Measurements from ENCODE around the gene IMPG2.

IMPG2 gene

DNA sequence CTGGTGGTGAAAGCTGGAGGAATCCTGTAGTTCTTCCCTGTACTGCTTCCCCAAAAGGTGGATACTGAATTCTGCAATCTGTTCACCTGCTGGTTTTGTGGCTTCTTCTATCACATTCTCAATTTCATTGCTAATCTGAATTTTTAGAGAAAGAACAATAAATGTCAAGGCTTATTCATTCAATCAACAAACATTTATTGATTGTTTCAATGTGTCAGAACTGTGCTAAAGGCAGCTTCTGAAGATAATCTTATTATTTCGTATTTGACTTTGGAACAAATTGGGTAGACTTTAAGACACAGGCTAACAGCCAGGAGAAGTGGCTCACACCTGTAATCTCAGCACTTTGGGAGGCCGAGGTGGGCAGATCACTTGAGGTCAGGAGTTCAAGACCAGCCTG, 46.8 kb downstream of the IMPG2 start:
- no peak for DNase-seq (ENCODE audit: low read depth in 2 of 2)

- DNase-seq (ENCODE audit: low read depth in 2 of 2), result no peak
These were observed 47.2 kb downstream of the IMPG2 start for GRCh38 chr3:101273156-101273555.

- DNase-seq (ENCODE audit: low read depth in 2 of 2), result no peak
These were observed 48.6 kb downstream of the IMPG2 start for GRCh38 chr3:101271728-101272127.

DNA sequence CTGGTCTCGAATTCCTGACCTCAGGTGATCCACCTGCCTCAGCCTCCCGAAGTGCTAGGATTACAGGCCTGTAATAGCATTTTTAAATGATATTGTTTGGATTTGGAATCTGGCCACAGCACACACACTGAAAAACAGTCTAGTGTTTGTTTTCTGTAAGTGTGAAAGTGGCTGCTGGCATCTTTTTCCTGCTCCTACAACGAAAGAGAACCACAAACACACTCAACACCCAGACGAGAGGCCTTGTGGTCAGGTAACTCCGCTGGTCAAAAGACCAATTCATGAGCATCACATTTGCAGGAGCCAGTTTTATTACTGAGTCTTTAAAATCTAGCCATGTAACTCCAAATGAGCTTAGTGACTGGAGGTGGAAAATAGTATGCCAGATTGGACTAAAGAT, 50.2 kb downstream of the IMPG2 start:
- no peak for DNase-seq (ENCODE audit: low read depth in 2 of 2)

DNA sequence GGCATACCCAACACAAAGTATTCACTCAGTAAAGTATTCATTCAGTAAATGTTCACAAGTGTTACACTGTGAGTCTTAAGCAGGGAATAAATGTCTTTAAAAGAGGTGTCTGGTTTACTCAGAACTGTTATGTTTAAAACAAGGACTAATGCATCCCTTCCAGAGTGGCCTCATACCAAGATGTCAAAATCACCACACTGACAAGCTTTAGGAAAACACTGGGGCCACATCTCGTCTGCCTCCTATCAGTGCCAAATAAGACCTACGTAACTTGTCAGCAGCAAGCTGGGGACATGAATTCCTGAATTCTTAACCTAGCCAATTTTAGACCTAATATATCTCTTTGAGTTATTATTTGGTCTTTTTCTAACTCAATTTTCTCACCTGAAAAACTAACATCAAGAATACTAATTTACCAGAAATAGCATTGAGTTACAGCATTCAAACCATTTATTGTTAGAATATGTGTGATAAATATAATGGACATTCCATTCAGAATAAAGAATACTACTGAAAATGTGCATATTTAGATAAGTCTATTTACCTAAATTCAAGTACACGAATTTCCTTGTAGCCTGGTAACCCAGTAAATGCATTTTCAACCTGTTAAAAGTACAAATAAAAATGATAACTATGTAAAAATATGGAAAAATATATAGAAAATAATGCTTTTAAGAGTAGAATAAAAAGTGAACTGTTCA, 51.3 kb downstream of the IMPG2 start:
- DNase-seq (ENCODE audit: low read depth in 2 of 2), result no peak

DNA sequence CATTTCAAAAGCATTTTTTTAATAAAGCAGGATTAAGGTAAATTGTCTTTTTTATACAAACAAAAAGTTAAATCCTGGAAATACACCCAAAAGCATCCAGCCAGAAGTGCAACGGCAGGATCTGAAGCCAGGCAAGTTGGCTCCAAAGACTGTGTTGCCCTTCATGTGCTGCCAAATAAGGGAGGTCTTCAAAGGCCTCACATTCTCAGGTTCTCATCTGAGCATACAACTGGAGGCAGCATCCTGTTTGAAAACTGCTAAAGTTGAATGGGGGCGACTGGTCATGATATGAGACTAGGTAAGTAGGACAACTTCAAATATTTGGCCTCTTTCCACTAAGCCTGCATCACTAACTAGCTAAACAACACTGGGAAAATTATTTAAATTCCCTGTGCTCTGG, 52.2 kb downstream of the IMPG2 start:
- no peak for DNase-seq (ENCODE audit: low read depth in 2 of 2)

GRCh38 chr3:101266566-101266965, 53.8 kb downstream of the IMPG2 start:
- DNase-seq (ENCODE audit: low read depth in 2 of 2), result no peak

DNA sequence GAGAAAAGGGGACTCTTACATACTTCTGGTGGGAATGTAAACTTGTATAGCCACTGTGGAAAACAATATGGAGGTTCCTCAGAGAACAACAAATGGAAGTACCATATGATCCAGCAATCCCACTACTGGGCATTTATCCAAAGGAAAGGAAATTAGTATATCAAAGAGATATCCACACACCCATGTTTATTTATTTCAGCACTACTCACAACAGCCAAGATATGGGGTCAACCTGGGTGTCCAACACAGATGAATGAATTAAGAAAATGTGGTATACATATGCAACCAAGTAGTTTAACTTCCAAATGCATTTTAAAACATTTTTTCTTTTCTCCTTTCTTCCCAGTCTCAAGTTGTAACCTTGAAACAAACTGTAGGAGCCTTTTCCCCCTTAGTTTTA, 54.3 kb downstream of the IMPG2 start:
- DNase-seq (ENCODE audit: low read depth in 2 of 2), result no peak

DNA sequence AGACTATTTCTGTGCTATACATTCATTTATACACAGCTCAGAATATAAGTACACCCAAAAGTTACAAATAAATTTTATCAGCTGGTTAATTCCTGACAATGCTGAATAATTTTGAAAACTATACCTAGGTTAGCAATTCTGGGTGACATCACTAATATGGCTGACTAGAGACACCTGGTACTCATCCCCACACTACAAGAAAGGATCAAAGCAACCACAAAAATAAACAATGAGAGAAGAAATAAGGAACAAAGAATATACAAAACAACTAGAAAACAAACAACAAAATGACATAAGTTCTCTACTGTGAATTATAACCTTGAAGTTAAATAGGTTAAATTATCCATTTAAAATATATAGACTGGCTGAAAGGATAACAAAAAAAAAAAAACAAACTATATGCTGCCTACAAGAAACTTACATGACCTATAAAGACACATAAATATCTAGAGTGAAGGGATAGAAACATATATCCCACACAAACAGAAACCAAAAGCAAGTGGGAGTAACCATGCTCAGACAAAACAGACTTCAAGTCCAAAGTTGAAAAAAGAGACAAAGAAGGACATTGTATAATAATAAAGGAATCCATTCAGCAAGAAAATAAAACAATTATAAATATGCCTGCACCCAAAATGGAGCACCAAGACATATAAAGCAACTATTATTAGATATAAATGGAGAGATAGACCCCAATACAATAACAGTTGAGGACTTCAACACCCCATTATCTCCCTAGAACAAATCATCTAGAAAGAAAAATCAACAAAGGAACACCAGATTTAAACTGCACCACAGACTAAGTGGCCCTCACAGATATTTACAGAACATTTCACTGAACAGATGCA, 57.8 kb downstream of the IMPG2 start:
- no peak for DNase-seq (ENCODE audit: low read depth in 2 of 2)

- DNase-seq (ENCODE audit: low read depth in 2 of 2), result no peak
These were observed 58.9 kb downstream of the IMPG2 start for GRCh38 chr3:101261506-101261905.

- no peak for DNase-seq (ENCODE audit: low read depth in 2 of 2)
These were observed 60.7 kb downstream of the IMPG2 start for GRCh38 chr3:101259485-101260341.

DNA sequence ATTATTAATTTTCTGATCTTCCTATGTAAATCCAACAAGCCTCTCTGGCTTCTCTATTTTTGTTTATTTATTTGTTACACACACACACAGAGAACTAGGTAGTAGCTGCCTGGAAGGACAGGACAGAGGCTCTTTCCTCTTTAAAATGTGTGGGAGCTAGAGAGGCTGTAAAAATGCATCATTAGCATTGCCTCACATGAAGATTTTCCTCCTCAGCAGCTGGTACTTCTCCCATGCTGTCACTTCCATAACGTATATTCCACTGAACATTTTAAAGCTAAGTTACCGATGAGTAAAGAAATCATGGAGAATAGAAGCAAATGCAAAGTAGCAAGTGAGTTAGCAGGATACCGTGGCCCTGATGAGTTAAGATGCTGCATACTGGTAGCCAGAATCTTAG, 63.9 kb downstream of the IMPG2 start:
- DNase-seq (ENCODE audit: low read depth in 2 of 2), result no peak

- DNase-seq (ENCODE audit: low read depth in 2 of 2), result no peak
These were observed 64.9 kb downstream of the IMPG2 start for GRCh38 chr3:101255441-101255840.

DNA sequence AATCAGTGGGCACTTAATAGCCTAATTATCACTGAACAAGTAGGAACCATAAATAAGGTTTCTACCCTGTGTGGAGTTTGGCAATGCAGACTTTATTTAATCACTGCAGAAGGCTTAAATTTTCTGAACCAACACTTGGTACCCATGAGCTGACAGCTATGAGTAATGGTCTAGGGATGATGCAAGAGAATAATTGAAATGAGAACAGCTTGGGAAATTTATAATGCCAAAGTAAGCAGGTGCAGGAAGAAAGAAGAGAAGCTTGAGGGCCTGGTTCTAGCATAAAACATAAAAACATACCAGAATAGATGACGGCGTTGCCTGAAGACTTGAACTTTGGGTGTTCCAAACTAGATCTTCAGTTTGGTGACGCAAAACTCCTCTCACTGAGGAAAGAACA, 67.0 kb downstream of the IMPG2 start:
- DNase-seq (ENCODE audit: low read depth in 2 of 2), result no peak

- DNase-seq (ENCODE audit: low read depth in 2 of 2), result no peak
These were observed 67.4 kb downstream of the IMPG2 start for GRCh38 chr3:101252945-101253344.

GRCh38 chr3:101252307-101252706, 68.1 kb downstream of the IMPG2 start:
- no peak for DNase-seq (ENCODE audit: low read depth in 2 of 2)

DNA sequence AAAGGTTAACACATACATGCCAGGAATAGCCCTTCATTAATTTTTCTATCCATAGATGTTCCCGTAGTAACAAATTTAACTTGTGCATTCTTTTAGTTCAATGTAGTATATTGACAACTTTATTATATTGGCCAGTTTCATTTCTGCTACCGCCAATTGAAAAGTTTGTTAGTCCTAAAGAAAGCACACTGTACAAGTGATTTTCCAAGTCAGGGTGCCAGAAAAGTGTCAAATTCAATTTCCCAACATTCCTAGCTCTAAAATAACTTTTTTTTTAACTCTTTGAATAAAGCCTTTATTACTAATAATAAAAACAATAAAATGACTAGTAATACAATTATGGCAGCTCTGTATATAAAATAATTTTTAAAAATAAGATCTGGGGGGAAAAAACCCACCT, 68.9 kb downstream of the IMPG2 start:
- no peak for DNase-seq (ENCODE audit: low read depth in 2 of 2)

DNA sequence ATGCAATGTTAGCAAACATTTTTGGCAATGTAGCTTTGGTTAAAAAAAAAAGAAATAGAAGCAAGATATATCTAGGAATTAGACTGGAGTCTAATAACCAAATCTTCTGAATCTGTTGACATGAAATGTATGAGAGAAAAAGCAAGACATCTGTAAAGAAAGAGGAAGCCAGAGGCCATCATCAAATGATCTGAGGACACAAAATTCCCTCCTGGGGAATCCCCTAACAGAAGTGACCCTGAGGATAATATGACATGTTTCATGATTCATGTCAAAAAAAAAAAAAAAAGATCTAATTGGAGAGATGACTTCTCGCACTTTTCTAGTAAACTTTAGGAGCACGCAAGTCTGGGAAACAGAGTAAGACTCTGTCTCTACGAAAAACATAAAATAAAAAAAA, 70.9 kb downstream of the IMPG2 start:
- DNase-seq (ENCODE audit: low read depth in 2 of 2), result no peak

DNA sequence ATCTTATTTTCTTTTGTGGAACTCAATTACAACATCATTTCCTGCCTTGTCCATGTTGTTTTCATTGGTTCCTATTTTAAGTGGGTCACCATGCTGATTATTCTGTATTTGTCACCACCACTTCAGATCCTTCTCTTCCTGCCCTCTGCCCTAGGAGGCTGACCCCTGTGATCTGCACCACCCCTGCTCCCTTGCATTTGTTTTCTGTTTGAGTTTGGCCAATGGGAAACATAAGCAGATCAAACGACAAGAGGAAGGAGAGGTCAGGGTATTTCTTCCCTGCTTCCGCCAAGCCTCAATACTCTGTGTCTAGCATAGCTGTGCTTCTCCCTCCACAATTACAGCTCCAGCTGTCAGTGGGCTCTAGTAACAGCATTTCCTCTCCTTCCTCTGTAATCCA, 71.6 kb downstream of the IMPG2 start:
- no peak for DNase-seq (ENCODE audit: low read depth in 2 of 2)

GRCh38 chr3:101244212-101244575, 76.2 kb downstream of the IMPG2 start:
- no peak for DNase-seq (ENCODE audit: low read depth in 2 of 2)

GRCh38 chr3:101243285-101244211, 76.8 kb downstream of the IMPG2 start:
- no peak for DNase-seq (ENCODE audit: low read depth in 2 of 2)
